Measurements from ENCODE around the gene UNC13D.
"Not testable (repeated sequence)": the region's sequence is repeated elsewhere in the genome, so short reads cannot be mapped to it uniquely, and the experiment has no call there.

UNC13D gene

DNA sequence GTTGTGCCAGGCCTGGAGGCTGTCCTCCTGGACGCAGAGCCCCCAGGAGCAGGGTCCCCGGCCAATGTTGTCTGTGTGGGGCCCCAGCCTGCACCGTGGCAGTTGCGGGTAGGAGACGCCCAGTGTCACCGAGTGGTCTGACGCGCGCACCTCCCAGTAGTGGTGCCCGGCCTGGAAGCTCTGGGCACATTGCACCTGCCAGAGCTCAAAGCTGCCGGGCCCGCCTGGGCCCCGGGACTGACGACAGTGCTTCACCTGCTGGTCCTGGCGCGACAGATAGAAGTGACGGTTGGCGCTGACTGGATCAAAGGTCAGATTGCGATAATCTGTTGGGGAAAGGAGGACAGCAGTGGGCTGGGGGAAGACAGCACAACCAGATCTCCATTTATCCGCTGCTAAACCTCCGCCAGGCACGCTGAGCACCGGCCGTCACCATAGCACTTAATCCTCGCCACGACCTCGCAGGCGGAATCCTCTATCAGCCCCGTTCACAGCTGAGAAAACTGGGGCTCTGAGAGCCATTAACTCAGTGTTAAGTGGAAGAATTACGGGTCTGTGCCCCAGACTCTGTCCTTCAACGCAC, 46.9 kb upstream of the UNC13D start:
- no peaks in the 10 kb centered on the region for H3K9me3 ChIP-seq
- H3K27ac ChIP-seq = no peak overlapping the region
- no peak overlapping the region for H3K4me3 ChIP-seq (ENCODE audit: low read depth in 1 of 2, low read length in 1 of 2)
- no peaks in the 10 kb centered on the region for H3K36me3 ChIP-seq
- H3K4me1 ChIP-seq (ENCODE audit: control insufficient read depth in 1 of 2, insufficient read depth in 1 of 2, low read depth in 1 of 2, low read length in 1 of 2) = peaks cover 9 to 12% of the 10 kb centered on the region in 2 experiments
- H3K27me3 ChIP-seq = no peaks in the 10 kb centered on the region
- TF ChIP-seq, protein P1, sequence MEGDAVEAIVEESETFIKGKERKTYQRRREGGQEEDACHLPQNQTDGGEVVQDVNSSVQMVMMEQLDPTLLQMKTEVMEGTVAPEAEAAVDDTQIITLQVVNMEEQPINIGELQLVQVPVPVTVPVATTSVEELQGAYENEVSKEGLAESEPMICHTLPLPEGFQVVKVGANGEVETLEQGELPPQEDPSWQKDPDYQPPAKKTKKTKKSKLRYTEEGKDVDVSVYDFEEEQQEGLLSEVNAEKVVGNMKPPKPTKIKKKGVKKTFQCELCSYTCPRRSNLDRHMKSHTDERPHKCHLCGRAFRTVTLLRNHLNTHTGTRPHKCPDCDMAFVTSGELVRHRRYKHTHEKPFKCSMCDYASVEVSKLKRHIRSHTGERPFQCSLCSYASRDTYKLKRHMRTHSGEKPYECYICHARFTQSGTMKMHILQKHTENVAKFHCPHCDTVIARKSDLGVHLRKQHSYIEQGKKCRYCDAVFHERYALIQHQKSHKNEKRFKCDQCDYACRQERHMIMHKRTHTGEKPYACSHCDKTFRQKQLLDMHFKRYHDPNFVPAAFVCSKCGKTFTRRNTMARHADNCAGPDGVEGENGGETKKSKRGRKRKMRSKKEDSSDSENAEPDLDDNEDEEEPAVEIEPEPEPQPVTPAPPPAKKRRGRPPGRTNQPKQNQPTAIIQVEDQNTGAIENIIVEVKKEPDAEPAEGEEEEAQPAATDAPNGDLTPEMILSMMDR (IDR thresholded peaks at IDR 0.05) = no peak

DNA sequence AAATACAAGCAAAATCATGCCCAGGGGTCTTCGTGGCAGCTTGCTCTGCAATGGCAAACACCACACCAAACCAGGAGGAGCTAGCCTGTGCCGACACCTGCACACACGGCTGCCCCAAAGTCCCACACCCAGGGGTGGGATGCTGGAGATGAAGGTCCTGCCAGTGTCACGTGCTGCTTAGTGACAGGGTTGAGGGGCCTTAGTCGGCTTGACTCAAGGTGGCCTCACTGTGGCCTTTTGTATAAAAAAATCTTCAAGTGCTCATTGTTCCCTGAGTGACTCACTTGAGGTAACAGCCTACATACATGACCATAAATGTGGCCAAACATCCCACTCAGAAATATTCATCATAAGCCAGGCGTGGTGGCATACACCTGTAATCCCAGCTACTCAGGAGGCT, 45.2 kb upstream of the UNC13D start:
- no peaks in the 10 kb centered on the region for H3K36me3 ChIP-seq
- TF ChIP-seq, protein P1 (IDR thresholded peaks at IDR 0.05) = no peak
- H3K4me3 ChIP-seq (ENCODE audit: low read depth in 1 of 2, low read length in 1 of 2) = no peak overlapping the region
- H3K27me3 ChIP-seq = no peaks in the 10 kb centered on the region
- no peak overlapping the region for H3K27ac ChIP-seq
- H3K9me3 ChIP-seq = no peaks in the 10 kb centered on the region
- peaks cover 8 to 13% of the 10 kb centered on the region in 2 experiments for H3K4me1 ChIP-seq (ENCODE audit: control insufficient read depth in 1 of 2, insufficient read depth in 1 of 2, low read depth in 1 of 2, low read length in 1 of 2)

DNA sequence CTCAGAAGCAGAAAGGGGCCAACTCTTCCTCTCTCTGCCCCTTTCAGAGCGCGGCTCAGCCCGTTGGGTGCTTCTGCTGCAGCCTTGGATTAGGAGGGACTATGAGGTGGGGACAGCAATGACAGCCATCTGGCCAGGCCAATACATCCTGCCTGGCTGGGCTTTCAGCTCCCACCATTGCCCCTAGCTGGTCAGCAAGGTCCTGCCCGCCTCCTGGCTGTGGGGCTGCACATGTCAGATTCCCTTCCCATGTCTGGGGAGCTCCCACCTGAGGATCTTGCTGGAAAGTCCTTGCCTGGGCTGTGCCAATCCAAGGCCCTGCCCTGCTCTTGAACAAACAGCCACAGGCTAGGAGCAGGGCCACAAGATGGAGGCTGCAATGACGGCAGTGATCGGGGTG, 44.3 kb upstream of the UNC13D start:
- Histone ChIP-seq H3K27ac (no peak overlapping the region), H3K9me3 (no peaks in the 10 kb centered on the region), H3K4me1 (ENCODE audit: control insufficient read depth in 1 of 2, insufficient read depth in 1 of 2, low read depth in 1 of 2, low read length in 1 of 2) (peaks cover 8 to 13% of the 10 kb centered on the region in 2 experiments), H3K4me3 (ENCODE audit: low read depth in 1 of 2, low read length in 1 of 2) (no peak overlapping the region), H3K36me3 (no peaks in the 10 kb centered on the region), H3K27me3 (no peaks in the 10 kb centered on the region)
- TF ChIP-seq, protein P1 (IDR thresholded peaks at IDR 0.05) = no peak

DNA sequence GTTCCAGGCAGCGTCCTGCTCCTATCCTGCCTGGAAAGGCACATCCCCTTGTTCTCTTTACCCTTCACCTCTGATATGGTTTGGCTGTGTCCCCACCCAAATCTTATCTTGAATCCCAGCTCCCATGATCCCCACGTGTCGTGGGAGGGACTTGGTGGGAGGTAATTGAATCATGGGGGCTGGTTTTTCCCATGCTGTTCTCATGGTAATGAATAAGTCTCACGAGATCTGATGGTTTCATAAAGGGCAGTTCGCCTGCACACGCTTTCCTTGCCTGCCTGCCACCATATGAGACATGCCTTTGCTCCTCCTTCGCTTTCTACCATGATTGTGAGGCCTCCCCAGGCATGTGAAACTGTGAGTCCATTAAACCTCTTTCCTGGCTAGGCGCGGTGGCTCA, 41.7 kb upstream of the UNC13D start:
- H3K9me3 ChIP-seq; H3K27ac ChIP-seq; H3K4me3 ChIP-seq (ENCODE audit: low read depth in 1 of 2, low read length in 1 of 2); H3K36me3 ChIP-seq: not testable (repeated sequence)
- peaks cover 8 to 13% of the 10 kb centered on the region in 2 experiments for H3K4me1 ChIP-seq (ENCODE audit: control insufficient read depth in 1 of 2, insufficient read depth in 1 of 2, low read depth in 1 of 2, low read length in 1 of 2)
- peaks cover 22% of the 10 kb centered on the region for H3K27me3 ChIP-seq

DNA sequence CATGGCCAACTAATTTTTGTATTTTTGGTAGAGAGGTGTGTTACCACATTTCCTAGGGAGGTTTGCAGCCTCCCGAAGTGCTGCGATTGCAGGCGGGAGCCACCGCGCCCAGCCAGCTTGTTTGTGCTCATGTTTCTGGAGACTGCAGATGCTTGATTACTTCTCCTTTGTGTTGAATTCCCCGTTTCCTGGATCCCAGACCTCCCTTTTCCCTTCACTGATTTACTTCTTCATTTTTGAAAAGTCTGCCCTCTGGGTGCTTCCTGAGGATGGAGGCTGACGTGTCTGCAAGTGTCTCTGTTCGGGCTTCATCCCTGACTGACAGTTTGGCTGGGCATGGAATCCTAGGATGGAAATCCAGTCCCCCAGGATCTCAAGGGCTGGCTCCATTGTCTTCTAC, 41.2 kb upstream of the UNC13D start:
- Histone ChIP-seq H3K27me3 (peaks cover 26% of the 10 kb centered on the region), H3K36me3 (no peaks in the 10 kb centered on the region), H3K27ac (no peak overlapping the region), H3K4me1 (ENCODE audit: control insufficient read depth in 1 of 2, insufficient read depth in 1 of 2, low read depth in 1 of 2, low read length in 1 of 2) (peaks cover 8 to 13% of the 10 kb centered on the region in 2 experiments), H3K4me3 (ENCODE audit: low read depth in 1 of 2, low read length in 1 of 2) (no peak overlapping the region), H3K9me3 (no peaks in the 10 kb centered on the region)
- TF ChIP-seq, protein P1 (IDR thresholded peaks at IDR 0.05) = no peak

DNA sequence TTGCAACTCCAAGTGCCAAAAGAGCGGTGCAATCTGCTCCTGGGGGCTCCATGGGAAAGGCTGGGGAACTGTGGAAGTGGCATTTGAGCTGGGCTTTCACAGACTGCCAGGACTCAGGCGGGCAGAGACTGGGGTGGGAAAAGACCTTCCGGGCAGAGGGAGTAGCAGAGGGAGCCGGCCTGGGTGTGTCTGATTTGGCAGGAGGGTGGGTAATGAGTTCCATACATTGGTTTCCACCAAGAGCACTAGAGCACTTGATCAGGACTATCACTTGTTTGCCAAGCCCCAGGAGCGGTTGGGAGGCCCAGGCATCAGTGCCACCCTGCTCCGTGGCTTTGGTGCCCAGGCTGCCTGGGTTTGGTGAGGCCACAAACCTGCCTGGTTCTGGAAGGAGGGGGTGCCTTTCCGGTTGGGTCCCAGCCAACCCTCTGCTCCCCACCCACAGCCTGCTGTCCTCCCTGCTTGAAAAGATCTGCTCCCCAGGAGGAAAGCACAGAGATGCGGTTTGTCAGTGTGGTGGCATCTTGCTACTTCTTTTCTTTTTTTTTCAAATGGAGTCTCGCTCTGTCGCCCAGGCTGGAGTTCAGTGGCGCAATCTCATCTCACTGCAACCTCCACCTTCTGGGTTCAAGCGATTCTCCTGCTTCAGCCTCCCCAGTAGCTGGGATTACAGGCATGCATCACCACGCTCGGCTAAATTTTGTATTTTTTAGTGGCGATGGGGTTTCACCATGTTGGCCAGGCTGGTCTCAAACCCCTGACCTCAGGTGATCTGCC, 37.7 kb upstream of the UNC13D start:
- H3K36me3 ChIP-seq = no peaks in the 10 kb centered on the region
- H3K4me3 ChIP-seq (ENCODE audit: low read depth in 1 of 2, low read length in 1 of 2) = no peak overlapping the region
- TF ChIP-seq, protein P1 (IDR thresholded peaks at IDR 0.05) = no peak
- H3K27ac ChIP-seq = no peak overlapping the region
- H3K4me1 ChIP-seq (ENCODE audit: control insufficient read depth in 1 of 2, insufficient read depth in 1 of 2, low read depth in 1 of 2, low read length in 1 of 2) = peaks cover 27 to 34% of the 10 kb centered on the region in 2 experiments
- peaks cover 62% of the 10 kb centered on the region for H3K27me3 ChIP-seq
- H3K9me3 ChIP-seq = no peaks in the 10 kb centered on the region
